DMS53 treated with DMSO at 0.1 percent for 48 hours (cell line): ENCODE results near the gene MYO1E.
A peak's percentile ranks its signal among the peaks of the same experiment; 100 is the strongest.

Experiments used
- DNase-seq: peaks from one replicate; lab custom pipeline; 2025; ENCODE audit not compliant: unreplicated experiment; lab: John Stamatoyannopoulos, UW

MYO1E gene

GRCh38 chr15:59321000-59321689 is 51.5 kb downstream of the MYO1E start:
- no peak for DNase-seq

- no peak for DNase-seq
These were observed 55.5 kb downstream of the MYO1E start for GRCh38 chr15:59317211-59317610.

DNA sequence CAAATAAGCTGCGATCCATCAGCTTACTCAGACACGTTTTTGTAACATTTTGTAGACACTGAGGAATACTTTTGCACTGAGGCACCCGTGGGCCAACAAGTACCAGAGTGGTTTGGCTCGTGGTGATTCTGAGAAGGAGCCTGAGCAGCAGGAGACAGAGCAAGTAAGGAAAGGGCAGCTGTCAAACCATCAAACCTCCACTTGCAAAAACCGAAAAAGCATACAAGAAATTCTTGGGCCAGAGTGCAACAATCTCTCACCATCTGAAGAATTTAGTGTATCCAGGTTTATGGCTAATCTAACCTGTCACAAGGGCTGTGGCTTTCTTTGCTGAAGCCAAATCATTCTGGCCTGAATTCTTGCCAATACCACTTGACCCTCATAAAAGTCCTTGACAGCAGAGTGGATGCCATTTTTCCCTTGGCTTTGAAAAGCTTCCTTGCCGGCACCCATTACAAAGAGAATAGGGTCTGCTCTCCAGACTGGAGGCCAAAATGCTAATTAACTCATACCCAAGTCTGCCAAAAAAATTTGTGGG is 56.7 kb downstream of the MYO1E start:
- DNase-seq = no peak

DNA sequence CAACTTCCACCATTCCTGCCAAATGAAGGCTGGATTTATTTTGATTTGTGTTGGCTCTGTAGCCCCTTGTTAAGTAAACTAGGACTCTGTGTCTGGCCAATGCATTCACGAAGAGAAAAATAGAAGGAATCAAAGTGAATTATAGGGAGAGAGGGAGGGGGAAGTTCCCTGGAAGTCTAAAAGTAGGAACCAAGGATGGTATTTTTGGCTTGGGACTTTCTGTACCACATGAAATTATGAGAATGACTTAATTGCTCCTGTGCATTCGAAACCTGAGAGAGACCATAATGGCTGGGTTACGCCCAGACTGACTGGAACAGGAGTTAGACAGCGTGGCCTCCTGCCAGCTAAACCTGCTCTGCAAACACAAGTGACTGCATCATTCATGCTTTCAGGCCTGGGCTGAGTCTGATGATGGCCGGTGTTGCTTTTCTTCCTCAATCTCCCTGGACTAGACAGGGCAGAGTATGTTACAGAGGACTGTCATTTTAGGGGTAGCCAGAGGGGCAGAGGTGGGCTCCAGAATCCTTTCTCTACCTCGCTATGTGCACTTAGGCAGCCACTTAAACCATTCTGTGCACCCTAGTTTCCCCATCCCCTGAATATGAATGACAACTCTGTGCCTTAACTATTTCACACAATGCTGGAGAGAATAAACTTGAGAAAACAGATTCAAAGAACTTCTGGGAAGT is 58.9 kb downstream of the MYO1E start:
- DNase-seq = peak; percentile 15

GRCh38 chr15:59312205-59312604 is 60.5 kb downstream of the MYO1E start:
- DNase-seq = no peak

DNA sequence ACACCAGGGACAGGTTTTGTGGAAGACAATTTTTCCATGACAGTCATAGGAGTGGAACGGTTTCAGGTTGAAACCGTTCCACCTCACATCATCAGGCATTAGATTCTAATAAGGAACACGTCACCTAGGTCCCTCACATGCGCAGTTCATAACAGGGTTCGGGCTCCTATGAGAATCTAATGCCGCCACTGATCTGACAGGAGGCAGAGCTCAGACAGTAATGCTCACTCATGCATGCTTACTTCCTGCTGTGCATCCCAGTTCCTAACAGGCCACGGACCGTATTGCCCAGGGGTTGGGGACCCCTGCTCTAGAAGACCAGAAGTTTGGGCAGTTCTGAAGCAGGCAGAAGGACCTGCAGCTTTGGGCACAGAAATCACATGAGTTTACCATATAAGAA is 61.5 kb downstream of the MYO1E start:
- no peak for DNase-seq

DNA sequence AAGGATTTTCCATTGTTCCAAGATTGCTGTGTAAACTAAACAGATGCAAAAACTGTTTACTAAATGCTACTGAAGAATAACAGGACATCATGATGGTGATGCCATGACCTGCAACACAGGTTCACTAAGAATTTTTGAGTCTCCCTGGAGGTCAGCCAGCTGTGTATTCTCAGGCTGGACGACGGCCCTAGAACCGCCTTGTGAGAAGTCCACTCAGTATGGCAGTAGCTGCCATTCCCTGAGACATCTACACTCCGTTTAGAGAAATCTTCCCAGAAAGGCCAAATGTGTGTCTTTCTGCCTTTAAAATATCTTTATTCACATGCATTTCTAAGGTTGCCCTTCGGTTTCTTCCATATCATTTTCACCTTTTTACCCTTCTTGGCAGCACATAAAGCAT is 63.3 kb downstream of the MYO1E start:
- no peak for DNase-seq

GRCh38 chr15:59307165-59307537 is 65.5 kb downstream of the MYO1E start:
- no peak for DNase-seq

DNA sequence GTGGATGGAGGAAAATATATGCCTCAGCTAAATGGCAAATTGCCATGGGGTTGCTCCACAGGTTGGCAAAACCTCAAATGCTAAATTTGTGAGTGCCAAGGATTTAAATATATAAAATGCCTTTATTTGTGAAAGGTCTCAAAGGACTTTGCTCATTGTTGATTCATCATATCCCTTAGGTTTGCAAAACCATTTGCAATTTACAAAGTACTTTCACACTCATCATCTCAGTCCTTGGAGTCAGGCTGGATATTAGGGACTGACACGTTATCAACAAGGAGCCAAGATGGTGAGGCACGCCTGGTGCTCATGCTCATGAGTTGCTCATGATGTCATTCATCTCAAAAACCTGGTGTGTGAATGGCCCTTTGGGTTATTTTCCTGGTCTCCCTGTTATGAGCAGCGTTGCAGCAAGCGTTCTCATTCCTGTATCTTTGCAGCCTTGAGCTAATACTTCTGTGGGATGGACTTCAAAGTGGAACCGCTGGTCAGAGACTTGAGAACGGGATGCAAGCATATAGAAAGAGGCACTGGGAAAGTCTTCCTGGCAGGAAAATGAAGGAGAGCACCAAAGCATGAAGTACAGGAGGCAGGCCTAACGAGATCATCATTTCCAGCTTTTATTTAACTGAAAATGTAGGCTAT is 66.0 kb downstream of the MYO1E start:
- DNase-seq = no peak

- DNase-seq = no peak
These were observed 67.9 kb downstream of the MYO1E start for GRCh38 chr15:59304807-59305206.

DNA sequence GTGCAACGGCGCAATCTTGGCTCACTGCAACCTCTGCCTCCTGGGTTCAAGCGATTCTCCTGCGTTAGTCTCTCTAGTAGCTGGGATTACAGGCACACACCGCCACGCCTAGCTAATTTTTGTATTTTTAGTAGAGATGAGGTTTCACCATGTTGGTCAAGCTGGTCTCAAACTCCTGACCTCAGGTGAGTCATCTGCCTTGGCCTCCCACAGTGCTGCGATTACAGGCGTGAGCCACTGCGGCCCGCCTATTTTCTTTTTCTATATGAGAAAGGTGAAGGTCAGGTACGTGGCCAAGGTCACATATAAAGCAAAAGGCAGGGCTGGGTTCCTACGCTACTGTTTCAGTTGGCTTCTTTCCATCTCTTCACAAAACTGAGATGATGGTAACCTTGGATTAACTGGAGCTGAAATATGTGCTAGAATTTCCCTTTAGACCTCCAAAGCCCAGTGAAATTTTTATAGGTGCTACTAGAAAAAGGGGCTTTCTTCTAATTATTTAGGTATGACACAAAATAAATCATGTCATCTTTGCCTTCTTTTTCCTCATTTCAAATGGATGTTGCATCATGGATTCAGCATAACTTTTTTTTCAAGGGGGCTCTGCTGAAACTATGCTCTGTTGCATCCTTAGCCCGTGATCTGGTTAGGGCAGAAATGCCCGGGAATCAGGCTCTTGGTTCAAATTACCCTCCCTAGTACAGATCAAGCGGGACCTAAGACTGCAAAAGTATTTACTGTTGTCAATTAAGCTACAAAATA is 68.5 kb downstream of the MYO1E start:
- DNase-seq = no peak

GRCh38 chr15:59303633-59304032 is 69.0 kb downstream of the MYO1E start:
- DNase-seq = no peak

DNA sequence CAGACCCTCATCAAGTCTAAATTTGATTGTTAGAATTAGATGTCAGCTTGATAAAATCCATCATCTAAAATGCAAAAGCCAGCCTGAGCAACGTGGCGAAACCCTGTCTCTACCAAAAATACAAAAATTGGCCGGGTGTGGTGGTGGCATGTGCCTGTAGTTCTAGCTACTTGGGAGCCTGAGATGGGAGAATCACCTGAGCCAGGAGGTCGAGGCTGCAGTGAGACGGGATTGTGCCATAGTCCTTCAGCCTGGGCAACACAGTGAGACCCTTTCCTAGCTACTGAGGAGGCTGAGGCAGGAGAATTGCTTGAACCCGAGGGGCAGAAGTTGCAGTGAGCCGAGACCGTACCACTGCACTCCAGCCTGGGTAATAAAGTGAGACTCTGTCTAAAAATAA is 69.5 kb downstream of the MYO1E start:
- no peak for DNase-seq

GRCh38 chr15:59301527-59301926 is 71.1 kb downstream of the MYO1E start:
- no peak for DNase-seq

DNA sequence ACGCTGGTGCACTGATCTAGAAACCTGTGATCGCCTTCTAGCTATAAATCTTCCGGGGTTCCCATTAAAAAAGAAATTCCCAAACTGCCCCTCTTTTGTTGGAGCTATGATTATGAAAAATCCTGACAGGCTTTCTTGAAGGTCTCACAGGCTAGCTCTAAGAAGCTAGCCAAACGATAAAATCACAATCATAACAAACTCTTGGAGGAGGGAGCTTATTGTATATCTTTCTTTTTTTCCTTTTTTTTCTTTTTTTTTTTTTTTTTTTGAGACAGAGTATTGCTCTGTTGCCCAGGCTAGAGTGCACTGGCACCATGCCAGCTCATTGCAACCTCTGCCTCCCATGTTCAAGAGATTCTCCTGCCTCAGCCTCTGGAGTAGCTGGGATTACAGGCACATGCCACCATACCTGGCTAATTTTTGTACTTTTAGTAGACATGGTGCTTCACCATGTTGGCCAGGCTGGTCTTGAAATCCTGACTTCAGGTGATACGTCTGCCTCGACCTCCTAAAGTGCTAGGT is 72.0 kb downstream of the MYO1E start:
- DNase-seq = no peak

DNA sequence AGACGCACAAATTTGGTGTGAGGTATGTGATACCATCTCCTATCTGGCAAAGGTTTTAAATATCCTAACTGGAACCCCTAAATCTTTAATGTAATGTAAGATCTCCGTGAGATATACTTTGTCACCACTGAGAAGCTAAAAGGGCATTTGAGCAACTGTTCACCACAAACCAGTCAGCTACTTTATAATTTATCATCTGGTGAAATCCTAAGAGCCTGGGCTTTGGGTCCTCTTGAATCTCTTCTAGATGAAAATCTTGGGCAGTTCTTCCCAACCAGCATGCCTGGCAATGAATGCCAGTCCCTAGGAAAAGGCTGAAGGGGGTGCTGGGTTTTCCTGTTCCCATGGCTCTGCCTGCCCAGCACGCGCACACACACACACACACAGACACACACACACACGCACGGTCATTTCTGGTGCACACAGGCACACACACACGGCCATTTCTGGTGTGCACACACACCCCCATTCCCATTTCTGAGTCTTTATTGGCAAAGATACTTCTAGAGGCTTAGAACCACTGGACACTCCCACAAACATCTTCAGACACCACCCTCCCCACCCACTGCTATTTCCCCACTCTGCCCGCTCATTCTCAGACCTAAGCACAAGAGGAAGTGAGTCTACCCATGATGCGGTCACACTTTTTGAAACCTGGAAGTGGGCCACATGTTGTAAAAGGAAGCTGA is 72.6 kb downstream of the MYO1E start:
- DNase-seq = no peak

DNA sequence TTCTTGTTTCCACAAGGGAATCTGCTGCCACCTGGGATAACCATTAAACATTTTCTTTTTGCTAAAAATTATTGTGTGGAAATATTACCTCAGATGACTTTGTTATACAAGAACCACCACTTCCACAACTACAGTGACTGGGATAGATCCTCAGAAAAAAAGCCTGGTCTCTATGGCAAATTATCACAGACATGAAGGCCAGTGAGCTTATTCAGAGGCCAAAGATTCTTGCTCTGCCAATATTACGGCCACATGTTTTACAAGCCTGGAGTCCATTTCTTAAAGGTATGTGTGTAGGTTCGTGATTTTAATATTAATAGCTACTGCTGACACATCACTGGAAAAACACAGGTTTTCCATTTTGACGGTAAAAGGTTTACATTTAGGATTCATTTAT is 73.8 kb downstream of the MYO1E start:
- DNase-seq = no peak

GRCh38 chr15:59298225-59298853 is 74.3 kb downstream of the MYO1E start:
- DNase-seq = no peak

GRCh38 chr15:59296181-59296617 is 76.5 kb downstream of the MYO1E start:
- no peak for DNase-seq
